ENCODE measurements around the gene TET3.

DNA sequence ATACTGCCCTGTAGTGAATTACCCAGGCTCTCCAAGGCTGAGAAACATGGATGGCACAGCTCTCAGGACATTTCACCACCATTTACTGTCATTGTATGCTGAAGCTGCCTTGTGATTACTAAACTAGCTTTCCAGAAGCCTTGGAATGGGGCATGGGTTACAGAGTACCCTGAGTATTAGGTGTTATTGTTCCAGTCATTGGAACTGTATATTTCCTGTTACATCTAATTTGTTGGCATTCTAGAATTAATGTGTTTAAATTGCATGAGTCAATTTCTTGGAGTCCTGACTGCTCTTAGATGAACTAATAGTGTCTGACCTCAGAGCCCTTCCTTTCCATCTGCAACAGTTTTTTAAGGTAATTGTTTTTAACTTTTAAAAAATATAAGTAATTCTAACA lies 49.1 kb upstream of the TET3 start:
- no peak for TF ChIP-seq CTCF (IDR thresholded peaks at IDR 0.05)
- TF ChIP-seq POLR2A (IDR thresholded peaks at IDR 0.05) = no peak

Data from uterus (tissue), 2 donors.